Lung (tissue), 12 donors: ENCODE data around the gene DENND6B. TPM values are rescaled to one million over a fixed set of nuclear protein-coding genes. Genes with fewer than 3 reads are reported as not detected.

Experiments
- ATAC-seq: fragments of 200-7000 bp; cut with Tn5 transposase; one replicate; pipeline ENCODE4 v1.9.1; 2020; ENCODE audit warnings: moderate number of reproducible peaks; ENCODE audit not compliant: insufficient read depth, low FRiP score
- DNase-seq, 3 donors: peaks; one replicate each; pipeline ENCODE4 v3.0.0-alpha.2; 2013 to 2017
- H3K27ac ChIP-seq, 2 donors: one replicate each; pipeline ENCODE4 v1.5.1; 2013; ENCODE audit warnings: mild to moderate bottlenecking in 2 of 2, moderate library complexity in 2 of 2, control low read depth in 1 of 2, inconsistent platforms in 1 of 2, low read depth in 1 of 2, low read length in 1 of 2
- H3K27me3 ChIP-seq, 3 donors: one replicate each; pipeline ENCODE4 v1.5.1; 2013; ENCODE audit warnings: low read length in 2 of 3; ENCODE audit not compliant: control insufficient read depth in 3 of 3, insufficient read depth in 3 of 3
- H3K36me3 ChIP-seq, 4 donors: one replicate each; pipeline ENCODE4 v1.5.1; 2013; ENCODE audit warnings: low read length in 4 of 4, mild to moderate bottlenecking in 1 of 4, moderate library complexity in 1 of 4; ENCODE audit not compliant: control insufficient read depth in 4 of 4, insufficient read depth in 4 of 4
- H3K4me1 ChIP-seq, 5 donors: one replicate each; pipeline ENCODE4 v1.5.1; 2013; ENCODE audit warnings: low read length in 5 of 5, mild to moderate bottlenecking in 2 of 5, moderate library complexity in 1 of 5; ENCODE audit not compliant: control insufficient read depth in 5 of 5, insufficient read depth in 5 of 5
- H3K4me3 ChIP-seq: one replicate; pipeline ENCODE4 v1.5.1; 2013; ENCODE audit warnings: mild to moderate bottlenecking, control low read depth, moderate library complexity
- H3K9ac ChIP-seq, 2 donors: one replicate each; pipeline ENCODE4 v1.5.1; 2013; ENCODE audit warnings: low read length in 2 of 2, control low read depth in 1 of 2; ENCODE audit not compliant: insufficient read depth in 1 of 2
- H3K9me3 ChIP-seq, 4 donors: one replicate each; pipeline ENCODE4 v1.5.1; 2013; ENCODE audit warnings: low read length in 3 of 4, mild to moderate bottlenecking in 1 of 4, moderate library complexity in 1 of 4; ENCODE audit not compliant: control insufficient read depth in 4 of 4, insufficient read depth in 3 of 4
- WGBS, 2 donors: extraction: QIAGEN DNeasy Blood & Tissue Kit; methylation state at CpG; one replicate each; pipeline ENCODE4 v1.1.7; 2013; 5-methylcytosine and 5-hydroxymethylcytosine counted together
- polyA plus RNA-seq, 2 donors: library from polyadenylated mRNA; stranded (reverse); fragments of 200-250 nt; gene quantifications; one replicate each; pipeline ENCODE4 v1.2.1, GENCODE V29; 2013
- total RNA-seq, 2 donors: library from RNA; depleted of rRNA in 1 of 2; stranded (reverse); fragments of >200 nt in 1 of 2; gene quantifications; one replicate each; pipeline ENCODE4 v1.2.1, GENCODE V29; 2014 to 2021
- TF ChIP-seq, protein P1 (sequence below): IDR thresholded peaks from 2 replicates; pipeline ENCODE4 v1.5.1; 2012; ENCODE audit warnings: mild to moderate bottlenecking; ENCODE audit errors: control extremely low read depth, extremely low read depth
- donor health status: control.
- donor health status: control.
- donor health status: Bipolar disorder and iron deficiency.
- donor health status: healthy.
- donor health status: DM: yes; HTN: yes; CAD: no.

DENND6B gene
- total and polyA plus RNA-seq, 4 donors: 8.0 to 26.0 (median 12.6) TPM

DNA sequence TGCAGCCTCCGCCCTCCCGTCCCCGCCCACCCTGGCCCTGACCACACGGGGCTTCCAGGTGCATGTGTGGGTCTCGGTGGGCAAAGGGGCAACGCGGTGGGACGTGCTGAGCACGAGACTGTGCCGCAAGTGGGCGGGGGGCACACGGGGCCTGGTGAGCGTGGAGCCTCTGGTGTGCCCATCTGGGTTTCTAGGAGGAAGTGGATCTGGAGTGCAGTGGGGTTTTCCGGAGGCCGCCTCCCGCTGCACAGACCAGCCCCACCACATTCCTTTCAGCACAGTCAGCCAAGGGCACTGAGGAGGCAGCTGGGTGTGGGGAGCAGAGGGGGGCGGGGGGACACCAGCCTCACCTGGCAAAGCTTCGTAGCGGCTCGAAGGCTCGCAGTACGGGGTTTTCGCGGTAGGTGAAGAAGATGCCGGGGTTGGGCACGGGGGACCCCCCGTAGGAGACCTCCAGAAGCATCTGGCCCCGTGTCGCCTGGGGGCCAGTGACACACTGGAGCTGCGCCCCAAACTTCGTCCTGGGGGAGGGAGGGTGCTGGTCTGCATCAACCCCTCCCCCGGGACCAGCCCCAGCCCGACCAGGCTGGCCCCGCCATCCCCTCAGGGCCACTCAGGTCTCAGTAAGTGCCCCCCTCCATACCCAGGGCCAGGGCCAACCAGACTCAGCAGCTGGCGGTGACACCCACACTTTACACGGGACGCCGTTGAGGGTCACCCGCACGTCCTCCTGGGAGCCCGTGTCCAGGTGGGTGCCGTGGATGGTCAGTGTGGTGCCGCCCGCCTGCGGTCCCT, 44.3 kb downstream of the DENND6B start:
- ATAC-seq: peak; percentile 85
- TF ChIP-seq, protein P1, sequence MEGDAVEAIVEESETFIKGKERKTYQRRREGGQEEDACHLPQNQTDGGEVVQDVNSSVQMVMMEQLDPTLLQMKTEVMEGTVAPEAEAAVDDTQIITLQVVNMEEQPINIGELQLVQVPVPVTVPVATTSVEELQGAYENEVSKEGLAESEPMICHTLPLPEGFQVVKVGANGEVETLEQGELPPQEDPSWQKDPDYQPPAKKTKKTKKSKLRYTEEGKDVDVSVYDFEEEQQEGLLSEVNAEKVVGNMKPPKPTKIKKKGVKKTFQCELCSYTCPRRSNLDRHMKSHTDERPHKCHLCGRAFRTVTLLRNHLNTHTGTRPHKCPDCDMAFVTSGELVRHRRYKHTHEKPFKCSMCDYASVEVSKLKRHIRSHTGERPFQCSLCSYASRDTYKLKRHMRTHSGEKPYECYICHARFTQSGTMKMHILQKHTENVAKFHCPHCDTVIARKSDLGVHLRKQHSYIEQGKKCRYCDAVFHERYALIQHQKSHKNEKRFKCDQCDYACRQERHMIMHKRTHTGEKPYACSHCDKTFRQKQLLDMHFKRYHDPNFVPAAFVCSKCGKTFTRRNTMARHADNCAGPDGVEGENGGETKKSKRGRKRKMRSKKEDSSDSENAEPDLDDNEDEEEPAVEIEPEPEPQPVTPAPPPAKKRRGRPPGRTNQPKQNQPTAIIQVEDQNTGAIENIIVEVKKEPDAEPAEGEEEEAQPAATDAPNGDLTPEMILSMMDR: no peak
- H3K9me3 ChIP-seq: no peaks in the 10 kb centered on the region
- H3K27ac ChIP-seq: peak overlapping the region in 1 of 2 donors; percentile 81
- no peak overlapping the region for H3K4me3 ChIP-seq
- peaks cover 7 to 93% (median 27%) of the 10 kb centered on the region in 4 donors for H3K36me3 ChIP-seq
- H3K9ac ChIP-seq: no peak overlapping the region
- WGBS, 2 donors: 76 to 87% methylated on average over 45 of the region's 45 CpGs
- H3K27me3 ChIP-seq: no peaks in the 10 kb centered on the region
- DNase-seq: peak; percentile 61 to 82 (median 80)
- peaks cover 0 to 7% (median 4%) of the 10 kb centered on the region in 5 donors for H3K4me1 ChIP-seq

DNA sequence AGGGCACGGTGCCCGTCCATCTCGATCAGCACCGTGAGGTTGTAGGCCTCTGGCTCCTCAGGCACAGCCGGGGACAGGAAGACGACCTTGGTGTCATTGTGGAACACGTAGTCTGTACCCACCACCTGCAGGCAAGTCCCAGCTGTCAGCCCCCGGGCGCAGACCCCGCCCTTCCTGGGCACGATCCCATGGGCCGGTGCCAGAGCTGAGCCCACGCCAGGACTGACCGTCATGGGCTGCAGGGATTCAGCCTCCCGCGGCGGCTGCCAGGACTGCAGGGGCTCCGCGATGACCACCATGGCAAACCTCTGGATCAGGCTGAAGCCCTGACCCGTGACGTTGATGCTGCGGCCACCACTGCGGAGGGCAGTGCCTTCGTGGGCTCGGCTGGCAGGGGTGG, 44.9 kb downstream of the DENND6B start:
- peak overlapping the region in 1 of 2 donors; percentile 81 for H3K27ac ChIP-seq
- ATAC-seq (no peak), DNase-seq (no peak)
- peaks cover 0 to 7% (median 4%) of the 10 kb centered on the region in 5 donors for H3K4me1 ChIP-seq
- TF ChIP-seq, protein P1: no peak
- no peaks in the 10 kb centered on the region for H3K27me3 ChIP-seq
- WGBS, 2 donors: 64 to 77% methylated on average over 25 of the region's 25 CpGs
- H3K4me3 ChIP-seq: no peak overlapping the region
- no peaks in the 10 kb centered on the region for H3K9me3 ChIP-seq
- H3K36me3 ChIP-seq: peaks cover 7 to 91% (median 27%) of the 10 kb centered on the region in 4 donors
- H3K9ac ChIP-seq: no peak overlapping the region

DNA sequence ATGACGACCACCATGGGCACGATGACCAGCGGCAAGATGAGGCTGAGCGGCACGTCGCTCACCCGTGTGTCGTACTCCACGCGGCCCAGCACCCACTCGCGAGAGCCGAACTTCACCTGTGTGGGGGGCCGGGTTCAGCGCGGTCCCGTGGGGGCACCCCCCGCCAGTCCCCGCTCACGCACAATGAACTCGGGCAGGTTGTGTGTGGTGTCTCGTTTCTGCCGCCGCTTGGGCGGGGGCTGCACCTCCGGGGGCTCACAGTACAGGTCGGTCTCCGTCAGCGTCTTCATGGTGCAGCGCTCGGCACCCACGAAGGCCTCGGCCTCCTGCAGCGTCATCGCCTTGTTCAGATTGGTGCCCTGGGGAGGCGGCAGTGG, 45.4 kb downstream of the DENND6B start:
- ATAC-seq (no peak), DNase-seq (no peak)
- Histone ChIP-seq H3K4me3 (no peak overlapping the region), H3K9me3 (no peaks in the 10 kb centered on the region), H3K4me1 (peaks cover 0 to 7% (median 4%) of the 10 kb centered on the region in 5 donors), H3K9ac (no peak overlapping the region), H3K27me3 (no peaks in the 10 kb centered on the region), H3K27ac (peak overlapping the region in 1 of 2 donors; percentile 81), H3K36me3 (peaks cover 7 to 88% (median 24%) of the 10 kb centered on the region in 4 donors)
- WGBS, 2 donors: 93 to 96% methylated on average over 33 to 36 of the region's 36 CpGs
- TF ChIP-seq, protein P1: no peak
